GM23338 (cell line): ENCODE results near the gene CNTNAP5. TPM values are rescaled to one million over a fixed set of nuclear protein-coding genes. Genes with fewer than 3 reads are reported as not detected.

Experiments
- ATAC-seq: fragments of 200-7000 bp; cut with Tn5 transposase; 3 replicates; pipeline ENCODE4 v1.9.1; 2020
- DNase-seq: peaks from one replicate; pipeline ENCODE4 v3.0.0-alpha.2; 2015; ENCODE audit warnings: low spot score
- H2AFZ ChIP-seq: fragments of 200-600 bp; sonication (generic); 2 replicates; pipeline ENCODE4 v1.8.0; 2016; ENCODE audit warnings: antibody characterized with exemption, mild to moderate bottlenecking, moderate library complexity
- H3F3A ChIP-seq: fragments of 200-600 bp; sonication (generic); replicated peaks from 2 replicates; pipeline ENCODE4 v1.8.0; 2017; ENCODE audit warnings: antibody characterized with exemption, mixed run types, low read depth
- H3K27ac ChIP-seq: fragments of 200-600 bp; sonication (generic); 2 replicates; pipeline ENCODE4 v1.6.1; 2016; ENCODE audit warnings: low read depth
- H3K27me3 ChIP-seq: fragments of 200-600 bp; sonication (generic); 2 replicates; pipeline ENCODE4 v1.8.0; 2016; ENCODE audit warnings: mild to moderate bottlenecking, mixed run types, moderate library complexity; ENCODE audit not compliant: insufficient read depth
- H3K36me3 ChIP-seq: fragments of 200-600 bp; sonication (generic); 2 replicates; pipeline ENCODE4 v1.8.0; 2016; ENCODE audit warnings: mild to moderate bottlenecking; ENCODE audit not compliant: insufficient read depth
- H3K4me1 ChIP-seq: fragments of 200-600 bp; sonication (generic); 2 replicates; pipeline ENCODE4 v1.8.0; 2016; ENCODE audit warnings: mild to moderate bottlenecking, moderate library complexity; ENCODE audit not compliant: insufficient read depth
- H3K4me2 ChIP-seq: fragments of 200-600 bp; sonication (generic); 2 replicates; pipeline ENCODE4 v1.7.1; 2017; ENCODE audit warnings: mixed run types
- H3K4me3 ChIP-seq: fragments of 200-600 bp; sonication (generic); 2 replicates; pipeline ENCODE4 v1.6.1; 2016; ENCODE audit warnings: mixed run types
- H3K79me2 ChIP-seq: fragments of 200-600 bp; sonication (generic); replicated peaks from 2 replicates; pipeline ENCODE4 v1.8.0; 2017; ENCODE audit warnings: mild to moderate bottlenecking; ENCODE audit not compliant: insufficient read depth
- H3K9me2 ChIP-seq: fragments of 200-600 bp; sonication (generic); 2 replicates; pipeline ENCODE4 v1.8.0; 2017; ENCODE audit not compliant: insufficient read depth
- H4K20me1 ChIP-seq: fragments of 200-600 bp; sonication (generic); replicated peaks from 2 replicates; pipeline ENCODE4 v1.8.0; 2017; ENCODE audit warnings: mild to moderate bottlenecking; ENCODE audit not compliant: insufficient read depth
- H3K27ac Mint-ChIP-seq: 2 replicates; pipeline ENCODE4 v1.8.0; 2020; ENCODE audit warnings: inconsistent platforms, mild to moderate bottlenecking, moderate library complexity, mixed read lengths
- H3K27me3 Mint-ChIP-seq: 3 replicates; pipeline ENCODE4 v1.8.0; 2022; ENCODE audit warnings: low read depth, mild to moderate bottlenecking, moderate library complexity, mixed read lengths, inconsistent platforms; ENCODE audit not compliant: insufficient read depth, poor library complexity
- H3K36me3 Mint-ChIP-seq: 3 replicates; pipeline ENCODE4 v1.8.0; 2021; ENCODE audit warnings: low read depth, mild to moderate bottlenecking, inconsistent platforms, moderate library complexity, mixed read lengths
- H3K4me1 Mint-ChIP-seq: 3 replicates; pipeline ENCODE4 v1.8.0; 2020; ENCODE audit warnings: mild to moderate bottlenecking, inconsistent platforms, mixed read lengths
- H3K4me3 Mint-ChIP-seq: 3 replicates; pipeline ENCODE4 v1.8.0; 2021; ENCODE audit warnings: moderate library complexity, mild to moderate bottlenecking, inconsistent platforms, mixed read lengths
- H3K9me3 Mint-ChIP-seq: 3 replicates; pipeline ENCODE4 v1.8.0; 2020; ENCODE audit warnings: moderate library complexity, mild to moderate bottlenecking, inconsistent platforms, mixed read lengths
- CREB1 ChIP-seq: fragments of 250-450 bp; sonication (Bioruptor Pico); IDR thresholded peaks from 2 replicates; pipeline ENCODE4 v1.5.0; 2020; ENCODE audit warnings: low read depth, mild to moderate bottlenecking, moderate library complexity
- EZH2phosphoT487 ChIP-seq: fragments of 200-600 bp; sonication (generic); IDR thresholded peaks from one replicate; pipeline ENCODE4 v1.8.1; 2018; ENCODE audit warnings: antibody characterized with exemption; ENCODE audit not compliant: unreplicated experiment
- POLR2AphosphoS5 ChIP-seq: IDR thresholded peaks from 2 replicates; pipeline ENCODE4 v1.6.1; 2016; ENCODE audit warnings: antibody characterized with exemption, low read depth
- ZNF114 ChIP-seq: fragments of 250-450 bp; sonication (Bioruptor Pico); IDR thresholded peaks from 2 replicates; pipeline ENCODE4 v1.5.0; 2020; ENCODE audit warnings: mild to moderate bottlenecking, moderate library complexity
- ZNF331 ChIP-seq: fragments of 250-450 bp; sonication (Bioruptor Pico); IDR thresholded peaks from 2 replicates; pipeline ENCODE4 v1.5.0; 2020; ENCODE audit warnings: low read depth, mild to moderate bottlenecking, moderate library complexity
- polyA plus RNA-seq: library from polyadenylated mRNA; unstranded; fragments of >200 nt; fragmentation: Nextera tagmentation; extraction: Ambion mirVana; gene quantifications from 2 replicates; pipeline ENCODE4 v1.2.1, GENCODE V29; 2016
- total RNA-seq: library from RNA; depleted of rRNA; stranded (reverse); fragments of >200 nt; shearing (Covaris generic); gene quantifications from 2 replicates; pipeline ENCODE4 v1.2.3, GENCODE V29; 2014
- TF ChIP-seq, protein P1 (sequence below), 2 experiments: fragments of 200-600 bp in 1 of 2; sonication (generic) in 1 of 2; conservative IDR thresholded peaks; 2 replicates each; pipeline versions ENCODE4 v1.5.1 to v1.6.1; 2016 to 2017; ENCODE audit warnings: antibody characterized with exemption in 2 of 2, low read depth in 2 of 2, mild to moderate bottlenecking in 2 of 2, moderate library complexity in 1 of 2
- TF ChIP-seq, protein P2 (sequence below): IDR thresholded peaks from one replicate; pipeline ENCODE4 v1.6.1; 2018; ENCODE audit warnings: antibody characterized with exemption; ENCODE audit not compliant: unreplicated experiment
- TF ChIP-seq, protein P3 (sequence below): IDR thresholded peaks from 2 replicates; pipeline ENCODE4 v1.6.1; 2016; ENCODE audit warnings: antibody characterized with exemption

The CNTNAP5 gene
- total and polyA plus RNA-seq, 2 experiments from 2014 or later = 0.49 to 0.50 TPM

DNA sequence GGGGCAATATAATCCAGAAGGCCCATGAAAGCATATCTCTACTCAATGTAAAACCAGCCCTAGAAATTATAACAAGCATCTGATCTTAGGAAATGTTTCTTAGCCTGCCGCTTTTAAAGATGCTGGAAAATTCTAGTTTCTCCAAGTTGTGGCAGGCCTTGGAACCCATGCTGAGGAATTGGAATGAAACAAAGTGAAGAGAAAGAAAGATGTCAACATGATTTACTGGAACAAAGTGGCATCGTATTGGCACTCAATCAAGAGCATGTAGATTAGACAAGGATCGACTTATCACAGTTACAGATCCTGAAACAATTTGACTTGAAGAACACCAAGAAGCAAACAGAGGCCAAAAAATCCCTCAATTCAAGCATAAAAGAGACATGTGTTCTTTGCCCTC is 28.7 kb downstream of the CNTNAP5 start:
- peaks cover 2% of the 10 kb centered on the region for H3K27me3 Mint-ChIP-seq

DNA sequence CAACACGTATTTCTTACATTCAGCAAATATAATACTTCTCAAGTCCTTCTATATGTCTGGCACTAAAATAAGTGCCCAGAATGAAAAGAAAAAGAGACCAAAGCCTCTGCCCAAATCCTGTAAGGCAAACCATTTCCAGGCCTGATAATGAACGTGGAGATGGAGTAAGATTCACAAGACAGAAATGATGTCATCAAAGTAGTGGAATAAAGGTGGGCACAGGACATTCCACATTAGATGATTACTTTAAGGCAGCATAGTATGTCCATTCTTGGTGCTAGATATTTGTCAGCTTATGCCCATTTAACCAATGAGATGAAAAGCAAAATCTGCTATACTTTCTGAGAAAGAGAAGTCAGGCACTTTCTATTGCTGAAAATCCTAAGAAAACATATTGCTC is 38.5 kb downstream of the CNTNAP5 start:
- Histone ChIP-seq H3K4me1 (no peaks in the 10 kb centered on the region), H3K9me2 (peaks cover 11% of the 10 kb centered on the region), H2AFZ (no peak overlapping the region), H3K4me2 (no peak overlapping the region), H3K27me3 (no peaks in the 10 kb centered on the region), H3K36me3 (no peaks in the 10 kb centered on the region), H3K79me2 (no peaks in the 10 kb centered on the region), H3K27ac (no peak overlapping the region), H3F3A (no peaks in the 10 kb centered on the region), H3K4me3 (no peak overlapping the region), H4K20me1 (no peaks in the 10 kb centered on the region)
- DNase-seq (no peak), ATAC-seq (no peak)
- Mint-ChIP-seq H3K4me3 (no peak overlapping the region), H3K9me3 (peaks cover 5% of the 10 kb centered on the region; the same call in 1 of the 3 replicates), H3K27me3 (no peaks in the 10 kb centered on the region), H3K27ac (no peak overlapping the region), H3K4me1 (no peaks in the 10 kb centered on the region), H3K36me3 (no peaks in the 10 kb centered on the region)
- TF ChIP-seq, protein P1, sequence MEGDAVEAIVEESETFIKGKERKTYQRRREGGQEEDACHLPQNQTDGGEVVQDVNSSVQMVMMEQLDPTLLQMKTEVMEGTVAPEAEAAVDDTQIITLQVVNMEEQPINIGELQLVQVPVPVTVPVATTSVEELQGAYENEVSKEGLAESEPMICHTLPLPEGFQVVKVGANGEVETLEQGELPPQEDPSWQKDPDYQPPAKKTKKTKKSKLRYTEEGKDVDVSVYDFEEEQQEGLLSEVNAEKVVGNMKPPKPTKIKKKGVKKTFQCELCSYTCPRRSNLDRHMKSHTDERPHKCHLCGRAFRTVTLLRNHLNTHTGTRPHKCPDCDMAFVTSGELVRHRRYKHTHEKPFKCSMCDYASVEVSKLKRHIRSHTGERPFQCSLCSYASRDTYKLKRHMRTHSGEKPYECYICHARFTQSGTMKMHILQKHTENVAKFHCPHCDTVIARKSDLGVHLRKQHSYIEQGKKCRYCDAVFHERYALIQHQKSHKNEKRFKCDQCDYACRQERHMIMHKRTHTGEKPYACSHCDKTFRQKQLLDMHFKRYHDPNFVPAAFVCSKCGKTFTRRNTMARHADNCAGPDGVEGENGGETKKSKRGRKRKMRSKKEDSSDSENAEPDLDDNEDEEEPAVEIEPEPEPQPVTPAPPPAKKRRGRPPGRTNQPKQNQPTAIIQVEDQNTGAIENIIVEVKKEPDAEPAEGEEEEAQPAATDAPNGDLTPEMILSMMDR (conservative IDR thresholded peaks at IDR 0.05; ENCODE audit: low read depth in 2 of 2) = no peak
- TF ChIP-seq, protein P2, sequence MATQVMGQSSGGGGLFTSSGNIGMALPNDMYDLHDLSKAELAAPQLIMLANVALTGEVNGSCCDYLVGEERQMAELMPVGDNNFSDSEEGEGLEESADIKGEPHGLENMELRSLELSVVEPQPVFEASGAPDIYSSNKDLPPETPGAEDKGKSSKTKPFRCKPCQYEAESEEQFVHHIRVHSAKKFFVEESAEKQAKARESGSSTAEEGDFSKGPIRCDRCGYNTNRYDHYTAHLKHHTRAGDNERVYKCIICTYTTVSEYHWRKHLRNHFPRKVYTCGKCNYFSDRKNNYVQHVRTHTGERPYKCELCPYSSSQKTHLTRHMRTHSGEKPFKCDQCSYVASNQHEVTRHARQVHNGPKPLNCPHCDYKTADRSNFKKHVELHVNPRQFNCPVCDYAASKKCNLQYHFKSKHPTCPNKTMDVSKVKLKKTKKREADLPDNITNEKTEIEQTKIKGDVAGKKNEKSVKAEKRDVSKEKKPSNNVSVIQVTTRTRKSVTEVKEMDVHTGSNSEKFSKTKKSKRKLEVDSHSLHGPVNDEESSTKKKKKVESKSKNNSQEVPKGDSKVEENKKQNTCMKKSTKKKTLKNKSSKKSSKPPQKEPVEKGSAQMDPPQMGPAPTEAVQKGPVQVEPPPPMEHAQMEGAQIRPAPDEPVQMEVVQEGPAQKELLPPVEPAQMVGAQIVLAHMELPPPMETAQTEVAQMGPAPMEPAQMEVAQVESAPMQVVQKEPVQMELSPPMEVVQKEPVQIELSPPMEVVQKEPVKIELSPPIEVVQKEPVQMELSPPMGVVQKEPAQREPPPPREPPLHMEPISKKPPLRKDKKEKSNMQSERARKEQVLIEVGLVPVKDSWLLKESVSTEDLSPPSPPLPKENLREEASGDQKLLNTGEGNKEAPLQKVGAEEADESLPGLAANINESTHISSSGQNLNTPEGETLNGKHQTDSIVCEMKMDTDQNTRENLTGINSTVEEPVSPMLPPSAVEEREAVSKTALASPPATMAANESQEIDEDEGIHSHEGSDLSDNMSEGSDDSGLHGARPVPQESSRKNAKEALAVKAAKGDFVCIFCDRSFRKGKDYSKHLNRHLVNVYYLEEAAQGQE = no peak
- TF ChIP-seq POLR2AphosphoS5 = no peak
- no peak for TF ChIP-seq EZH2phosphoT487

More for the DNA sequence above, 28.7 kb downstream of the CNTNAP5 start:
- Histone ChIP-seq H2AFZ (no peak overlapping the region), H3K27ac (no peak overlapping the region), H3F3A (no peaks in the 10 kb centered on the region), H4K20me1 (no peaks in the 10 kb centered on the region), H3K4me2 (no peak overlapping the region), H3K4me1 (peaks cover 9% of the 10 kb centered on the region), H3K79me2 (no peaks in the 10 kb centered on the region), H3K9me2 (peaks cover 6% of the 10 kb centered on the region; the same call in 1 of the 2 replicates), H3K36me3 (no peaks in the 10 kb centered on the region), H3K27me3 (no peaks in the 10 kb centered on the region), H3K4me3 (no peak overlapping the region)
- H3K4me1 Mint-ChIP-seq = peaks cover 3% of the 10 kb centered on the region; the same call in 2 of the 3 replicates
- H3K36me3 Mint-ChIP-seq = no peaks in the 10 kb centered on the region
- no peak for DNase-seq
- H3K27ac Mint-ChIP-seq = no peak overlapping the region
- no peaks in the 10 kb centered on the region for H3K9me3 Mint-ChIP-seq
- no peak for ATAC-seq
- TF ChIP-seq, protein P3, sequence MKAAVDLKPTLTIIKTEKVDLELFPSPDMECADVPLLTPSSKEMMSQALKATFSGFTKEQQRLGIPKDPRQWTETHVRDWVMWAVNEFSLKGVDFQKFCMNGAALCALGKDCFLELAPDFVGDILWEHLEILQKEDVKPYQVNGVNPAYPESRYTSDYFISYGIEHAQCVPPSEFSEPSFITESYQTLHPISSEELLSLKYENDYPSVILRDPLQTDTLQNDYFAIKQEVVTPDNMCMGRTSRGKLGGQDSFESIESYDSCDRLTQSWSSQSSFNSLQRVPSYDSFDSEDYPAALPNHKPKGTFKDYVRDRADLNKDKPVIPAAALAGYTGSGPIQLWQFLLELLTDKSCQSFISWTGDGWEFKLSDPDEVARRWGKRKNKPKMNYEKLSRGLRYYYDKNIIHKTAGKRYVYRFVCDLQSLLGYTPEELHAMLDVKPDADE = no peak
- TF ChIP-seq ZNF331 (CRISPR knock-in tag) (no peak), CREB1 (CRISPR knock-in tag) (no peak), ZNF114 (CRISPR knock-in tag) (no peak)
- TF ChIP-seq, protein P1 (conservative IDR thresholded peaks at IDR 0.05; ENCODE audit: low read depth in 2 of 2) = no peak
- TF ChIP-seq, protein P2 = no peak
- H3K4me3 Mint-ChIP-seq = no peak overlapping the region
